Type B pancreatic cell (in vitro differentiated cells): Measurements from ENCODE around the gene CAMK2N2. TPM values are rescaled to one million over a fixed set of nuclear protein-coding genes. Genes with fewer than 3 reads are reported as not detected.

Experiments
- DNase-seq: peaks from one replicate; pipeline ENCODE4 v3.0.0; 2021; ENCODE audit warnings: mixed read lengths; ENCODE audit not compliant: unreplicated experiment; ENCODE audit errors: extremely low spot score
- H3K27ac Mint-ChIP-seq: 2 replicates; pipeline ENCODE4 v1.8.0; 2021; ENCODE audit warnings: mild to moderate bottlenecking, mixed read lengths
- H3K27me3 Mint-ChIP-seq: 2 replicates; pipeline ENCODE4 v1.8.0; 2021; ENCODE audit warnings: mixed read lengths
- H3K36me3 Mint-ChIP-seq: 2 replicates; pipeline ENCODE4 v1.8.0; 2021; ENCODE audit warnings: mixed read lengths
- H3K4me1 Mint-ChIP-seq: one replicate; pipeline ENCODE4 v1.8.0; 2021; ENCODE audit warnings: mixed read lengths; ENCODE audit not compliant: unreplicated experiment
- H3K4me3 Mint-ChIP-seq: 2 replicates; pipeline ENCODE4 v1.8.0; 2021; ENCODE audit warnings: mild to moderate bottlenecking, mixed read lengths
- H3K9me3 Mint-ChIP-seq: 2 replicates; pipeline ENCODE4 v1.8.0; 2021; ENCODE audit warnings: mixed read lengths
- total RNA-seq: library from RNA; stranded (reverse); gene quantifications from 2 replicates; pipeline ENCODE4 v1.2.1, GENCODE V29; 2021; ENCODE audit warnings: low replicate concordance
- TF ChIP-seq, protein P1 (sequence below): fragments of 200-600 bp; sonication (generic); conservative IDR thresholded peaks from 2 replicates; pipeline ENCODE4 v1.5.0; 2021; ENCODE audit warnings: antibody characterized with exemption, mild to moderate bottlenecking

Gene CAMK2N2
- total RNA-seq, 1 donor from 2014 or later = 1.9 TPM

DNA sequence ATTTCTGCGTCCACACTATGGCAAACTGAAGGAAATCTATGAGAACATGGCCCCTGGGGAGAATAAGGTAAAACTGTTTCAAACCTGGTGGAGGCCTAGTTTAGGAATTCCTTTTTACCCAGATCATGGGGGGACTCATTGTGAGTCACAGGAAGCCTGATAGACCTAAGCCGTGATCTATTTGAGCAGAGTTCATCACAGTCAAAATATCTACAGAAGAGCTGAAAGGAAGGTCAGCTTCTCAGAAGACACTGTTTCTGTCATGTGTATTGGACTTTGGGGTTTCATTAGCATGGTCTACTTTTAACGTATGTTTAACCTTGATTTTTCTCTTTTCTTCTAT lies 39.0 kb upstream of the CAMK2N2 start:
- Mint-ChIP-seq H3K27me3 (peaks cover 3% of the 10 kb centered on the region), H3K36me3 (peaks cover 14% of the 10 kb centered on the region)

DNA sequence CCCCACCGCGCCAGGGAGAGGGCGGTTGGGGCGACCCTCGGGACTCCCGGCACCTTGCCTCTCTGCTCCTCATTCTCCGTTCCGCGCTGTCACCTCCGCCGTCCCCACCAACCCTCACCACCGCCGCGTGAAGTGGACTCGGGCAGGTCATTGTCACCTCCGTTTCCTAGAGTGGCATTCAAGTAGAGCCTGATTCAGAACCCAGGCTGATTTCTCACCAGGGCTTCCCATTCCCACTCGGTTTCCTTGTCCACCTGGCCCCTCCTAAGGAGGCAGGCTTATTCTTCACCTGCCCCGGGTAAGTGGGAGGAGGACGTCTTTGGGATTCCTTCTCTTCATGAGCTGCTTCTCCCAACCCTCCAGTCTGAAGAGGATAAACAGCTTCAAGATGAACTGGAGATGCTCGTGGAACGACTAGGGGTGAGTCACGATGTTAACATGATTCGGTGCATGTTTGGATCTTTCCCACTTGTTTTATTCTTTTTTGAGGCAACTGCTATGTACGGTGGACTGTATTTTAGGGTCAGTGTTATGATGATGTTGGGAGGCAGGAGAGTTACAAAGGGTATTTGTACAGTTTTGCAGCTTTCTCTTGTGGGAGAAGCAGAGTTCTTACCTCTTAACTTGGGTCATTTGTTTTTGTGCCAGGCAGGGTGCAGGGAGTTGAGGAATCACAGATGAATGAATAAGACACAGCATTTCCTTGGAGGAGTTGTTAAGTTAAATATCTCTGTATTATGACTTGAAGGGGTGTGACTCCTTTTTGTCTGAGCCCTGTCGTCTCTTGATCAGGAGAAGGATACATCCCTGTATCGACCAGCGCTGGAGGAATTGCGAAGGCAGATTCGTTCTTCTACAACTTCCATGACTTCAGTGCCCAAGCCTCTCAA lies 38.4 kb upstream of the CAMK2N2 start:
- no peaks in the 10 kb centered on the region for H3K9me3 Mint-ChIP-seq
- no peak for DNase-seq
- H3K4me3 Mint-ChIP-seq = peak overlapping the region; percentile 97
- H3K27ac Mint-ChIP-seq = peak overlapping the region; percentile 93
- H3K36me3 Mint-ChIP-seq = peaks cover 11% of the 10 kb centered on the region
- peaks cover 10% of the 10 kb centered on the region for H3K4me1 Mint-ChIP-seq
- TF ChIP-seq, protein P1, sequence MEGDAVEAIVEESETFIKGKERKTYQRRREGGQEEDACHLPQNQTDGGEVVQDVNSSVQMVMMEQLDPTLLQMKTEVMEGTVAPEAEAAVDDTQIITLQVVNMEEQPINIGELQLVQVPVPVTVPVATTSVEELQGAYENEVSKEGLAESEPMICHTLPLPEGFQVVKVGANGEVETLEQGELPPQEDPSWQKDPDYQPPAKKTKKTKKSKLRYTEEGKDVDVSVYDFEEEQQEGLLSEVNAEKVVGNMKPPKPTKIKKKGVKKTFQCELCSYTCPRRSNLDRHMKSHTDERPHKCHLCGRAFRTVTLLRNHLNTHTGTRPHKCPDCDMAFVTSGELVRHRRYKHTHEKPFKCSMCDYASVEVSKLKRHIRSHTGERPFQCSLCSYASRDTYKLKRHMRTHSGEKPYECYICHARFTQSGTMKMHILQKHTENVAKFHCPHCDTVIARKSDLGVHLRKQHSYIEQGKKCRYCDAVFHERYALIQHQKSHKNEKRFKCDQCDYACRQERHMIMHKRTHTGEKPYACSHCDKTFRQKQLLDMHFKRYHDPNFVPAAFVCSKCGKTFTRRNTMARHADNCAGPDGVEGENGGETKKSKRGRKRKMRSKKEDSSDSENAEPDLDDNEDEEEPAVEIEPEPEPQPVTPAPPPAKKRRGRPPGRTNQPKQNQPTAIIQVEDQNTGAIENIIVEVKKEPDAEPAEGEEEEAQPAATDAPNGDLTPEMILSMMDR = no peak
- peaks cover 8% of the 10 kb centered on the region for H3K27me3 Mint-ChIP-seq

More for the DNA sequence above, 39.0 kb upstream of the CAMK2N2 start:
- Mint-ChIP-seq H3K27ac (peak overlapping the region; percentile 93), H3K4me1 (peaks cover 10% of the 10 kb centered on the region), H3K4me3 (peak overlapping the region; percentile 97), H3K9me3 (no peaks in the 10 kb centered on the region)
- TF ChIP-seq, protein P1 = no peak
- DNase-seq = no peak

DNA sequence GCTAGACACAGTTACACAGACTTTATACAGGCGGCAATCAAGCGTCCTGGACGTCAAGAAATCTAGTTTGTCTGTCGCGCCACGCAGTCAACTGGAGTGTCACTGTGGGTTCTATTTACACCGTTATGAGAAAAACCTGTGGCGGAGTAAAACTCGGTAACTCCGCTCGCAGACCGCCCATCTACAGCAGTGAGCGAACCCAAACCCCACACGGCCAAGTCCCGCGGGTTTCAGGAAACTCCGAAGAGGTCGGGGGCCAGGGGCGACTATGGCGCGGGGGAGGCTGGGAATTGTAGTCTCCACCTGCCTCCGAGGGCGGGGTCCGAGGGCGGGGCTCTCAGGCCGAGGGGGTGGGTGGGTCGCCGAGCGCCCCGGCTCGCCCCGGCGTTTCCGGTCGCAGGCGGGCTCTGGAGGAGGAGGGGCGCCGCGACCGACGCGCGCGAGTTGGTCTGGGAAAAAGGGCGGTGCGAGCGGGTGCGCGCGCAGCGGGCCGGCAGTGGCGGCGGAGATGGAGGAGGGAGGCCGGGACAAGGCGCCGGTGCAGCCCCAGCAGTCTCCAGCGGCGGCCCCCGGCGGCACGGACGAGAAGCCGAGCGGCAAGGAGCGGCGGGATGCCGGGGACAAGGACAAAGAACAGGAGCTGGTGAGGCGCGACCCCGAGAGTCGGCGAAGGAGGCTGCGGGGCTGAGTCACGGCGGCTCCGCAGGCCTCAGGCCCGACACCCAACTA lies 37.6 kb upstream of the CAMK2N2 start, which contains the start of gene PSMD2:
Gene PSMD2 (plus strand): TSS at position 483 of the 729 bp plus-strand sequence. CDS start 26 bp downstream, at position 509.
- H3K4me3 Mint-ChIP-seq = peak within 1 kb of the TSS; percentile 97
- DNase-seq = peak; percentile 99
- no peaks in the 10 kb centered on the region for H3K9me3 Mint-ChIP-seq
- TF ChIP-seq, protein P1 = no peak
- peak within 1 kb of the TSS; percentile 93 for H3K27ac Mint-ChIP-seq
- H3K4me1 Mint-ChIP-seq = peaks cover 10% of the 10 kb centered on the region
- peaks cover 7% of the 10 kb centered on the region for H3K36me3 Mint-ChIP-seq
- peaks cover 10% of the 10 kb centered on the region for H3K27me3 Mint-ChIP-seq

DNA sequence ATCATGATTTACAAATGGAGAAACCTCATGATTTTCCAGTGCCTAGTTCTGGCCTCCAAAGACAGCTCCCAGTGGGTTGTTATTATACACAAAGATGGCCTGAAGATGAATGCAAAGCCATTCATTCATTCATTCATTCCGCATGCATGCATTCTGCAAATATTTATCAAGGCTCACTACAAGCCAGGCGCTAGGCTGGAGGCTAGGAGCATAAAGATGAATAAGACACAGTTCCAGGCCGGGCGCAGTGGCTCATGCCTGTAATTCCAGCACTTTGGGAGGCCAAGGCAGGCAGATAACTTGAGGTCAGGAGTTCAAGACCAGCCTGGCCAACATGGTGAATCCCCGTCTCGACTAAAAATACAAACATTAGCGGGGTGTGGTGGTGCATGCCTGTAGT lies 35.3 kb upstream of the CAMK2N2 start:
- H3K36me3 Mint-ChIP-seq = peaks cover 4% of the 10 kb centered on the region
- TF ChIP-seq, protein P1 = no peak
- no peaks in the 10 kb centered on the region for H3K9me3 Mint-ChIP-seq
- no peak for DNase-seq
- H3K4me1 Mint-ChIP-seq = peaks cover 10% of the 10 kb centered on the region
- H3K27ac Mint-ChIP-seq = no peak overlapping the region
- peaks cover 21% of the 10 kb centered on the region for H3K27me3 Mint-ChIP-seq
- peak overlapping the region; percentile 97 for H3K4me3 Mint-ChIP-seq

DNA sequence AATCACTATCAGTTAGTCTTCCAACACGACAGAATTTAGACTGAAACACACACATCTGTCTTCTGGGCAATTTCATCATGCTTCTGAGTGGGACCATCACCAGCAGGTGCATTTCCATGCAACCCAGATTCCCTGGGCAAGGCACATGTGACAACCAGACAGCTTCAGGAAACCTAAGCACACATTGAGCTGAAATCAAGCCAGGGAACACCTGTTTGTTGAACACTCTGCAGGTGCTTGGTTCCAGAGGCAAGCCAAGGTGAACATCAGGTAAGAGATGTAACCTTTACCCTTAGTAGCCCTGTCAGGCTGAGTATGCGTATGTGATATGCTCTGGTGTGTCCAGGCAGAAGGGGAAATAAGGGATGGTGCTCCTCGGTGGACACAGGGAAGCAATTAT lies 34.4 kb upstream of the CAMK2N2 start:
- peaks cover 21% of the 10 kb centered on the region for H3K27me3 Mint-ChIP-seq
- TF ChIP-seq, protein P1 = no peak
- peak overlapping the region; percentile 83 for H3K27ac Mint-ChIP-seq
- no peak for DNase-seq
- H3K36me3 Mint-ChIP-seq = peaks cover 4% of the 10 kb centered on the region
- H3K4me3 Mint-ChIP-seq = peak overlapping the region; percentile 80
- peaks cover 10% of the 10 kb centered on the region for H3K4me1 Mint-ChIP-seq
- no peaks in the 10 kb centered on the region for H3K9me3 Mint-ChIP-seq
